ENCODE results near the gene GUCY2C. TPM values are rescaled to one million over a fixed set of nuclear protein-coding genes. Genes with fewer than 3 reads are reported as not detected.

The GUCY2C gene
- total RNA-seq, 6 experiments from 2014 or later, result 0.06 TPM; not detected in 5

- no peak overlapping the region for H3K4me3 Mint-ChIP-seq
- no peaks in the 10 kb centered on the region for H3K36me3 Mint-ChIP-seq (ENCODE audit: low read depth)
- no peak for DNase-seq
- no peak for TF ChIP-seq CTCF (IDR thresholded peaks at IDR 0.05)
- H3K27me3 Mint-ChIP-seq (ENCODE audit: insufficient read depth), result no peaks in the 10 kb centered on the region
- H3K9me3 Mint-ChIP-seq, result no peaks in the 10 kb centered on the region
- peaks cover 13% of the 10 kb centered on the region; the same call in 1 of the 2 replicates for H3K4me1 Mint-ChIP-seq (ENCODE audit: low read depth)
- H3K27ac Mint-ChIP-seq, result no peak overlapping the region
These were observed 49.2 kb downstream of the GUCY2C start for GRCh38 chr12:14647028-14647750.

GRCh38 chr12:14643251-14643650 lies 53.1 kb downstream of the GUCY2C start:
- H3K4me3 Mint-ChIP-seq, result no peak overlapping the region; the same call in 1 of the 2 replicates
- H3K4me1 Mint-ChIP-seq (ENCODE audit: low read depth), result peaks cover 13% of the 10 kb centered on the region; the same call in 1 of the 2 replicates
- H3K27ac Mint-ChIP-seq, result no peak overlapping the region; the same call in 1 of the 2 replicates
- H3K36me3 Mint-ChIP-seq (ENCODE audit: low read depth), result no peaks in the 10 kb centered on the region
- DNase-seq, result no peak
- no peak for TF ChIP-seq CTCF (IDR thresholded peaks at IDR 0.05)
- H3K27me3 Mint-ChIP-seq (ENCODE audit: insufficient read depth), result 0 out of 2 replicates have a peak, but pooled peaks cover 3% of the 10 kb centered on the region
- H3K9me3 Mint-ChIP-seq, result no peaks in the 10 kb centered on the region

- no peak overlapping the region for H3K27ac Mint-ChIP-seq
- peaks cover 21% of the 10 kb centered on the region for H3K4me1 Mint-ChIP-seq (ENCODE audit: low read depth)
- 0 out of 2 replicates have a peak, but pooled peaks cover 3% of the 10 kb centered on the region for H3K27me3 Mint-ChIP-seq (ENCODE audit: insufficient read depth)
- no peaks in the 10 kb centered on the region for H3K36me3 Mint-ChIP-seq (ENCODE audit: low read depth)
- H3K4me3 Mint-ChIP-seq, result no peak overlapping the region
- no peak for TF ChIP-seq CTCF (IDR thresholded peaks at IDR 0.05)
- no peaks in the 10 kb centered on the region; the same call in none of the 2 replicates for H3K9me3 Mint-ChIP-seq
- DNase-seq, result no peak
These were observed 58.3 kb downstream of the GUCY2C start for GRCh38 chr12:14638066-14638465.

- Mint-ChIP-seq H3K4me3 (no peak overlapping the region), H3K4me1 (ENCODE audit: low read depth) (peaks cover 13% of the 10 kb centered on the region), H3K27me3 (ENCODE audit: insufficient read depth) (peaks cover 2% of the 10 kb centered on the region; the same call in 1 of the 2 replicates), H3K9me3 (no peaks in the 10 kb centered on the region; the same call in none of the 2 replicates), H3K36me3 (ENCODE audit: low read depth) (no peaks in the 10 kb centered on the region), H3K27ac (no peak overlapping the region; the same call in 1 of the 2 replicates)
- TF ChIP-seq CTCF (IDR thresholded peaks at IDR 0.05), result no peak
- DNase-seq, result peak; percentile 21
These were observed 60.6 kb downstream of the GUCY2C start for GRCh38 chr12:14635776-14636175.

- Mint-ChIP-seq H3K4me1 (ENCODE audit: low read depth) (peaks cover 10% of the 10 kb centered on the region), H3K36me3 (ENCODE audit: low read depth) (no peaks in the 10 kb centered on the region), H3K27me3 (ENCODE audit: insufficient read depth) (peaks cover 5% of the 10 kb centered on the region; the same call in 1 of the 2 replicates), H3K9me3 (no peaks in the 10 kb centered on the region), H3K4me3 (no peak overlapping the region), H3K27ac (no peak overlapping the region)
- no peak for TF ChIP-seq CTCF (IDR thresholded peaks at IDR 0.05)
- DNase-seq, result no peak
These were observed 65.6 kb downstream of the GUCY2C start for GRCh38 chr12:14630793-14631192.
